ENCODE data around the gene ARHGEF10L.
A peak's percentile ranks its signal among the peaks of the same experiment; 100 is the strongest.

GRCh38 chr1:17494114-17494729, 45.3 kb upstream of the ARHGEF10L start:
- no peak for TF ChIP-seq POLR2A (IDR thresholded peaks at IDR 0.05)
- peak; percentile 78 to 94 (median 83) for TF ChIP-seq CTCF (IDR thresholded peaks at IDR 0.05)
